Fibroblast of skin of right biceps (primary cell): ENCODE data around the gene FAM170B.
A peak's percentile ranks its signal among the peaks of the same experiment; 100 is the strongest.

Source experiments
- DNase-seq: peaks from one replicate; pipeline ENCODE4 v3.0.0-alpha.2; 2013

Gene FAM170B

DNA sequence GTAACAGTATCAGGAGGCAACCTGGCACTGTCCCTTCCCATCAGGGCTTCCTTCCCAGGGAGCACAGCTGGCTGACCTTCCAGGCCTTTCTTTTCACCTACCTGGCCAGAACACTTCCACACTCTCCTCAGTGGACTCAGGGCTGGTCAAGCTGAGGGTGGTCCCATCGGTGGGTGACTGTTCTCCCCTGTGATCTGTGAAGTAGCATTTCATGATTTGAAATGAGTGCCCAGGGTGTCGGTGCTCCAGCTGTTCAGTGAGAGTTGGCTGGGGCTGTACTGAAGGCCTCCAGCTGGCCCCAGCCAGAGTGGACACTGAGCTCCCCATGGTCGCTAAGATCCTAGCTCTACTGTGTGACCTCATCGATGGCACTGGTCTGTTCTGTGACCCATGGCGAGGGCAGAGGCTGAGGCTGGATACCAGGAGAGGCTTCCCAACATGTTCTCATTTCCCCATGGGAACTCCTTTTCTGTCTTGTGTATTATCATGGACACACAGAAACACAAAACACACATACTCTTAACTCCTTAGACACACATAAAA is at the start of gene FAM170B:
TSS of gene FAM170B (minus strand) at position 316 of the 543 bp plus-strand sequence. CDS start at position 213, 103 bp downstream.
- DNase-seq: no peak

DNA sequence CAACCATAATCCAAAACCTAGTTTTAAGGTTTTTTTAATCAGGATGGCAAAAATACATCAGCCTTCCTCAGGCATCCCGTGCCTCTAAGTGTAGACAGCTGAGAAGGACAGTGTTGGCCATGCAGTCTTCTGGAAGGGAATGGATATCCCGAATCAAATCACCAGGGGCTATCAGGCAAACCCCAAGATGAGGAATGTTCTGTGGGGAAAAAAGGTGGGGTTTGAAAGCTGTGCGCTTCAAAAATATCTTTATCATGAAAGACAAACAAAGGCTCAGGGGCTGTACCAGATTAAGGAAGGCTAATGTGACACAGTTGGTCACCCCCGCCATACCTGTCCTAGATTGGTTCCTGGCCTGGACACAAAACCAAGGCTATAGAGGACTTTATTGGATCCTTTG is 49.0 kb upstream of the FAM170B start:
- DNase-seq: no peak

DNA sequence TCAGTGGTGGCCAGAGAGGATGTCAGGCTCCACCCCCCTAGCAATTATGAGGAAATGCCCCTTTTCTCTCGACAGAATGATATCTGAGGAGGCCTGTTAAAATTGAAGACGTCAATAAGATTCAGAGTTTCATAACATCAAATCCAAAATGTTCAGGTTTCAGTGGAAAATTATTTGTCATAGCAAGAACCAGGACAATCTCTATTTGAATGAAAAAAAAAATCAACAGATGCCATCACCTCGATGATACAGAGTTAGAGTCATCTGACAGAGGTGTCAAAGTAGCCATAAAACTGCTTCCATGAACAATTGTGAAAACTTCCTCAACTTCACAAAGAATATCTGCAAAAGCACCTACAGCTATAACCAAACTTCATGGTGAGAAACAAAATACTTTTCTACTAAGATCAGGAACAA is 46.6 kb upstream of the FAM170B start:
- DNase-seq: no peak

DNA sequence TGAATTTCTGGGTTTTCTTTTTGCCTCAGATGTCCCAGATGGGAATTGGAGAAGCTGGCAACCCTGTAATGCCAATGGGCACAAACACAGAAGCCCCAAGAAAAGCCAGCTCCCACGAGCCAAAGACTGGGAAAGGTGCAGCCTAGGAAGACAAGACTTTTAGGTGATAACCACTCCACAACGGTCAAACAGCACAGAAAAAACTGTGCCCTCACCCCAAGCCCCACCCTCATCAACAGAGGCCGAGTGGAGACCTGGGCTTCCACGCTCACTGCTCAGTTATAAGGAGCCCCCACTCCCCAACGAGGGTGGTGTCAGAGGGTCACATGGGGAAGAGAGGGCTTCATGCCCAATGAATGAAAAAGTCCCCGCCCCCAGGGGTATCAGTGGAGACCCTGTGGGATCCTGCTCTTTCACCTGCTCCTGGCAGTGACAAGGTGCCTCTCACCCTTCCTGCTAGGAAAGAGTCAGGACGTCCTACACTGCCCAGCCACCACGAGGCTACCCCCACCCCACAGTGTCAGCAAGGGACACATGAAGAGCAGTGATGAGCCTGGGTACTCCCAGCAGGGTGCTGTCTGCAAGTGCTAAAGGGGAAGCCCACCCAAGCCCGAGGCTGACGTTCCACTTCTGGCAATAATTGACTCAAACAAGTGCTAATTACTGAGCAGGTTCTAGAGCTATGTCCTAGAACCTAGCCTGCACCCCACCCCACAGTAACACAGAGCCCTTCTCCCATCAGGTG is 46.0 kb upstream of the FAM170B start:
- no peak for DNase-seq

DNA sequence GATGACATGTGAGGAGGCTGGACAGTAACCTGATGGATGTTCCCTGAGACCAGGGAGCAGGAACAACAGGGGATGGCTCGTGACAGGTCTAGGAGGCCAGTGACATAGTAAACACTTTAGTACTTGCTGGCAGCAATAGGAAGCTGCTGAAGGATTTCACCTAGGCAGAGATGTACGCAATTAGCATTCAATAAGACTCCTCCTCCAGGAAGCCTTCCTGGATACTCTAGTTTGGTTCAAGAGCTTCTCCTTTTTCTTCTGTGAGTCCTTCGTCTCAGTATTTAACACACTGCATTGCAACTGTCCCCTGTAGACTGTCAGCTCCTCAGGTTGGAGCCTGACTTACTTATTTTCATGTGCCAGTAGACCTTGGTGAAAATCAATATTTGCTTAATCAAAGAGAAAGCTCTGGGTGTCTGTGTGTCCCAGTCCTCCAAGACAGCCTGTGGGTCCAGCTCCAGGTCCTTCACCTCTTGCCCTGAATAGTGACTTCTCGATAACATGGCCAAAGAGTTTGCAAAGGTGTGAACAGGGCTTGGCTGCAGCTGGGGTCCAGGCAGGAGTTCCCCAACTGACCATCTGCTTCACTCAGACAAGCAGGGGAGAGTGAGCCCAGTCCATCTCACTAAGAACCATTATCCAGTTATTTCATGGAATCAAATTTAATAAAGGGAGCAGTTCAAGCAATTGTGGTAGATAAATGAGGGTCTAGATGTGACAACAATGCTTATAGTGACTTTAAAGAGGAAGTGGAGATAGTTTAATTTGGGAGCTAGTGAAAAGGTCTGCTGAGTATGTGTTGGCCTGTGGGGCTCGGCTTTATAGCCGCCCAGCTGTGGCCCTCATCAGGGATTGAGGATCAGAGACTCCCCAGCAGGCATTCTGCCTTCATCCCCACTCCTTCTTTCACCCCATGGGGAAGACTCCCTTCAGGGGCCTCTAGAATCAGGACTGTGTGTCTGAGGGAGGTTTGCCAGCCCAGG is 45.0 kb upstream of the FAM170B start:
- DNase-seq: no peak

DNA sequence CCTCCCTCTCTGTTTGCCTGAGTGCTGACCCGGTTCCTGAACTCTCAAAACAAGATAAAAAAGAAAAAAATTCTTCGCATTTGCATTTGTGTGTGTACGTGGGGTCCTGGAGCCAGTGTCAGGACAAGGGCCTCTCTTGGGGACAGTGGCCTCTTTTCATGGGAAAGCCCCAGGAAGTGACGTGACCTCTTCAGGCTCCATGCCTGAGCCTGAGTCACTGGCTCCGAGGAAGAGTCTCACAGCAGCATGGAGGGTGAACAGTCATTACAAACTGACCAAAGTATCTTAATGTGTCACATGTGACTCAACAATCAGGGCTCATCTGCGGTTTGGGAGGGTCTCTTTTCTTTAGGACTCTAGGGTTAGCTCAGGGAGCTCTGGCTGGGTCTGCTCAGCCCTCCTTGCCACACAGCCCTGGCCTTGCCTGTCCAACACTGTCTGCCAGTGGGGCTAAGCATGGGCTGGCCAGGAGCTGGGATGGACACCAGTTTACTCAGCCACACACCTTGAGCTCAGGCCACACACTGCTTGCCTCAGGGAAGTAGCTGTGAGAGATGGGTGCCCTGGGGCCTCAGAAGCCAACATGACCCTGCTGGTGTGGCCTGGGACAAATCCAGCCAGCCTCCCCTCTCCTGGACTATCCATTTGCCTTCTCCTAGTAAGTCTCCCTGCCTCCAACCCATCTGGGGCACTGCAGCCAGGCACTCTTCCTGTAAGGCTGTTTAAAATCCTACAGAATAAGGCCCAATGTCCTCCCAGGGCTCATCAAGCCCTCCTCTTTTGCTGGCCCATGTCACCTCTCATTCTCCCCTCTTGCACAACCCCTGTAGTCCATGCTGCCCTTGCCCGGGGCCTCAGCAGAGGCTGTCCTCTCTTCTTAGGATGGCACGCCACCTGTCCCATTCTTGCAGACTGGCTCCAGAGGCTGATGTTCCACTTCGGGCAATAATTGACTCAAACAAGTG is 43.9 kb upstream of the FAM170B start:
- DNase-seq: peak; percentile 94

DNA sequence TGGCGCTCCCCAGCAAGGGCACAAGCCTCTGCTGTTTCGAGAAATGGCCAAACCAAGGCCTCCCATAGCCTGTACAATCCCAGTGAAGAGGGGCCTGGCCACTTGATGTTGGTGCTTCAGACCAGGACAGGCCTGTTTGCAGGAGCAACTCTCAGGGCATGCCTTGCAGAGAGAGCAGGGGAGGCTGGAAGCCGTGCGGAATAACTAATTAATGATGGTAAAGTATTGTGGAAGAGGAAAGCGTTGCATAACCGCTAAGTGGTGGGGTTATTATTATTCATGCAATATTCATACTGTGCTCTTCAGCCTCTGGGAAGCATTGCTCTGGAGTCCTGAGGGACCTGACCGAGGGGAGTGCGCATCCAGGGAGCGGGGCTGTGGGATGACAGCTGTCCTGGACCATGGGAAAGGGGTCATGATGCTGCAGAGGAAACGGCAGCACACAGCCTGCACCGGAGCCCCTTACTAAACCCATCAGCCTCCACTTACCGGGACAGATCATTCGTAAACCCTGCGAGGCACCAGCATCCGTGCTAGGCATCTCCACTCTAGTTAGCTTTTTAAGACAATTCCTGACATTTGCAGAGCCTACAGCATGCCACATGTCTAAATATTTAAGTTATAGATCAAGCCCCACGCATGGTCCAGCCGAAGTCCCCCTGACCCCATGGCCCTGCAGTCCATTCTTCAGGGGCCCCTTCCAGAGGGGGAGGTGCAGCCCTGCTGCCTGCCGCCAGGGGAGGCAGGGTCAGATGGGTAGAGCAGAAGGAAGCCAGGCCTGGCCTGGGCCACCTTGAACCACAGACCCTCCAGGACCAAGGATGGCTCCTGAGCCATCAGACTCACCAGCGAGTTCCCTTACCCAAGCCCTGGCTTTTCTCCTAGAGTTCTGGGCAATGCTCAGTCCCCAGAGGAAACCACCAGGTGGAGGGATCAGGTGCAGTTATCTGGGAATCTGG is 42.8 kb upstream of the FAM170B start:
- DNase-seq: no peak

DNA sequence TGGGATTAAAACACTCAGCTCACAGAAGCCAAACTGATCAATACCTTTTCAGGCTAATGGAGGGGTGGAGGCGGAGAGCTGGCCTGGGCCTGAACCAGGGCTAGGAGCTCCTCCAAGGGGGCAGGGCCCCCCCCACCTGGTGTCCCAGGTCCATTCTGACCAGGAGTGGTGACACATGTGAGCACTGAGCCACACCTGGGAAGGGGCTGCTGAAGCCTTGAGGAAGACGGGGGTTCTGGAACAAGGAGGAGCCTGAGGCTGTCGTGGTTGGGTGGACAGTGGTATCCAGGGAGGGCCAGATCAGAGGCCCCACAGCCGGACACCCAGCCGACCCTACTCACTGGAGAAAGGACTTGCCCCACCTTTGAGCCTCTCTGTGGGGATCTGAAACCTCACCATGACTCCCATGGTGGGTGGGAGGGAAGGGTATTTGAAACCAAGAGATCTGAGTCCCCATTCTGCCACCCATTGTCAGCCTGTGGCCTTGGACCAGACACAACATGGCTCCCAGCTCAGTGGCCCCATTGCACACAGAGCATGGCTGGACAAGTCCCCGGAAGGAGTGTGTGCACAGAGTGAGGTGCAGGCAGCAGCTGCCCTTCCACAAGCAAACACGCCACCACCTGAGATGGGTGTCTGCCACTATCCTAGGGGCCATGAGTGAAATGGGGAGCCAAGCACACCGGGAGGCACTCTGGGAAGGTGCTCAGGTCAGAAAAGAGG is 41.9 kb upstream of the FAM170B start:
- no peak for DNase-seq

DNA sequence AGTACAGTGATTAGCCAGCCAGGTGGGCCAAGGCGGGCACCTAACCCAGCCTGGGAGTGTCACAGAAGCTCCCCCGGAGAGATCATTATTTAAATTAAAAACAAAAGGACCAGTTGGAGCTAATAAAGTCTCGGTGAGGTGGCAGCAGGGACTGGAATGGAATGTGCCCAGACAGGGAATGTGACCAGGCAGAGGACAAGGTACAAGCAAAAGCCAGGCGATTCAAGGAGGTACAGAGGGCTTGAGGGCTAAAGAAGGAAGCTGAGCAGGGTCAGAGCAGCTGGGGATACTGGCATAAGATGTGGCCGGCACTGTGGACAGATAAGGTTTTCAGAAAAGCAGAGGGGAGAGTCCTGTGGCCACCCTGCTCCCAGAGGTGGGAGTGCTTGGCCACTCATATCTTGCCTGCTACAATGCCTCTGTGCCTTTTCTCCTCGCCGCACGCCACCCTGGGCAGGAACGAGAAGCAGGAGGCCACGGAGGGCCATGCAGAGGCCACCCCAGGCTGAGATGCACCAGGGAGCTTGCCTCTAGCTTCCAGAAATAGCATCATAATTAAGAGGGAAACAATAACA is 41.2 kb upstream of the FAM170B start:
- no peak for DNase-seq

DNA sequence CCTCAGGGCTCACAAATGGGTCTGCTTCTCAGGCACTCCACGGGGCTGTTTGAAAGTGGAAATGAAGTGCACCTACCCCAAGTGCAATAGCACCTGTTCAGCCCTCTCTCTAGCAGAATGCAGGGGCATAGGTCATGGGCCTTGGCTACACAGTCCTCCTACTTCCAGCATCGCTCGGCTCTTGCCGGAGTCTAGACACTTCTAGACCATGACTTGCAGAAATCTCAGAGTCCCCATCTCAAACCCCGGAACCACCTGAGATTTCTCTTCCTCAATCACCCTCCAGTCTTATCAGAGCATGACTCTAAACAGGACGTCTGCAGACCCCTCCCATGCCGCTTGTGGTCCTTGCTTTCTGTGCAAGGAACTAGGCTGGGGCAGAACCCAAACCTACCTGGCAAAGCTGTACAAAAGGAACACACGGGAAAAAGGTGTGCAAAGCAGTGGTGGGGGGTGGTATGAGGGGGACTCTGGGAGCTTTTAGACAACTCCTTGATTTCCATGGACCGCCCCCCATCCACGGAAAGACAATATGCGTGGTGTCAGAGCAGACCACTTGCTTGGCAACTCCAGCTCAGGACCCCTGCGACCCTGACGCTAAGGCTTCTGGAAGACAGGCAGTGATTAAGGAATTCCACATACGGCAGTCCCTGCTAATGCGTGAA is 40.6 kb upstream of the FAM170B start:
- no peak for DNase-seq

DNA sequence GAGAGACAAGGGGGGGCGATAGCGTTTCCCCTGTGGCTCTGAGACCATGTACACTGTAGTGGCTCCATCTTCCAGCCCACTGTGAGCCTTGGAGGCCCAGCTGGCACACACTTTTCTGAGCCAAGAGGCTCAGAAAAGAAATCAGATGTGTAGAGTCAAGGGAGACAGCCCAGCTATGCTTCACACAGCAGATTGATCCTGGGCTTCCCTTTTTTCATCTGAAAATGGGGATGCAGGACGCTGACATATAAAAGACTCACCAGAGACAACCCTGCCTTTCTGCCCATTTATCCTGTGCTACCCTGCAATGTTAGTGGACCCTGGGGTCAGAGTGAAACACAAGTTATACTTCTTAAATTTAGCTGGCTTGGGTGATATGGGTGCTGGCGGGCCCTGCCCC is 40.0 kb upstream of the FAM170B start:
- no peak for DNase-seq

DNA sequence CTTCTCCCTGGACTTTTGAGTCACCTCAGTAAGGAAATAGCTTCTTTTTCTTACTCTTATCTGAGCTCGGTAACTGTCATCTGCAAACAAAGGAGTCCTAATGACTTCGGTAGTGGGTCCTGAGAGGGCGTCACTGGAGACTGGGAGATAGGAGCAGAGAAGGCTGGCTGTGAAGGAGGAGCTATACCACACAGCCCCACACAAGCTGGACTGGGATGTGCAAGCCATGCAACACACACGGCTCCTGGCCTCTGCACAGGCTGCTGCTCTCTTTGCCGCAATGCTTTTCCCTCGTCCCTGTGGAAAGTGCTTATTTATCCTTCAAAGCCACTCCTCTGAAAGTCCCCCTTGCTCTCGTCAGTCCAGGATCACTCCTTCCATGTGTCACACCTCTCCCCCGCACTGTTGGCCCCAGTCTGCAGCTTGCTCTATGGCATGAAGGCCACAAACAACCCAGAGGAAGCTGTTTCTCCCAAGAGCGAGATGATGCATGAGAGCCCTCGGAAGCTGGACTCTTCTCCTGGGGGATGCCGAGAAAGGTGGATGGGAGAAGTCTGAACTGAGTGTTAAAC is 39.5 kb upstream of the FAM170B start:
- DNase-seq: no peak

DNA sequence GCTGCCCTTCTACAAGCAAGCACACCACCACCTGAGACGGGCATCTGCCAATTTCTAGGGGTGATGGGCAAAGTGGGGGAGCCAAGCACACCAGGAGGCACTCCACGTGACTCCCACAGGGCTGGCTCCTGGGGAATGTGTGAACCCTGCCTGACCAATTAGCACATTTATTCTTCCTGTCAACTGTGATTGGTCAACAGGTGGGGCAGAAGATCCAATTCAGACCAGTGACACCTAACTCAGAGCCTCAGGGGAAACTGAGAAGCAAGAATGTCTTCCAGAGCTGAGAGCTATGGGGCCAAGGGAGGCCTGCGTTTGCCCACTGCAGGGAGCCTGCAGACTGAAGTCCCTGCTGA is 38.9 kb upstream of the FAM170B start:
- DNase-seq: no peak

DNA sequence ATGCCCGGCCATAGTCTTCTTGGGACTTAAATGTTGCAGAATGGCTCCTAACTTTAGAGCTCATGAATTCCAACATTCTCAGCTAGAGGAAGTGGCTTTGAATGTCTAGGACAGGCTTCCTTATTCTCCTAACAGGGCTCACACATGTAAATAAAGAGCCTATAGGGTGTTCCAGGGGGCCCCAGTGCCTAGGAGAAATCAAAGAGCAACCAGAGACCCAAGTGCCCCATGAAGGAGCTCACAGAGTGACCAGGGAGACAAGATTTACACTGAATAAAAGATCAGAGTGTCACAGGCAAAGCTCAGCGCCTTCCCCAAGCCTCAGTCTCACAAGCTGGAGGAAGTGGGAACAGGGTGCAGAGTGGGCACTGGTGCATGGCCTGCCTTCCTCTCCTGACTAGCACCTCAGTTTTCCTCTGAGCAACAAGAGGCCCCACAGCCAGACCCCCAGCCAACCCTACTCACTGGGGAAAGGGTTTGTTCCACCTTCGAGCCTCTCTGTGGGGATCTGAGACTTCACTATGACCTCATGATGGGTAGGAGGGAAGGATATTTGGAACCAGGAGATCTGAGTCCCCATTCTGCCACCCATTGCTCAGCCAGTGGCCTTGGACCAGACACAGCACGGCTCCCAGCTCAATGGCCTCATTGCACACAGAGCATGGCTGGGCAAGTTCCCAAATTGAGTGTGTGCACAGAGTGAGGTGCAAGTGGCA is 38.4 kb upstream of the FAM170B start:
- no peak for DNase-seq

DNA sequence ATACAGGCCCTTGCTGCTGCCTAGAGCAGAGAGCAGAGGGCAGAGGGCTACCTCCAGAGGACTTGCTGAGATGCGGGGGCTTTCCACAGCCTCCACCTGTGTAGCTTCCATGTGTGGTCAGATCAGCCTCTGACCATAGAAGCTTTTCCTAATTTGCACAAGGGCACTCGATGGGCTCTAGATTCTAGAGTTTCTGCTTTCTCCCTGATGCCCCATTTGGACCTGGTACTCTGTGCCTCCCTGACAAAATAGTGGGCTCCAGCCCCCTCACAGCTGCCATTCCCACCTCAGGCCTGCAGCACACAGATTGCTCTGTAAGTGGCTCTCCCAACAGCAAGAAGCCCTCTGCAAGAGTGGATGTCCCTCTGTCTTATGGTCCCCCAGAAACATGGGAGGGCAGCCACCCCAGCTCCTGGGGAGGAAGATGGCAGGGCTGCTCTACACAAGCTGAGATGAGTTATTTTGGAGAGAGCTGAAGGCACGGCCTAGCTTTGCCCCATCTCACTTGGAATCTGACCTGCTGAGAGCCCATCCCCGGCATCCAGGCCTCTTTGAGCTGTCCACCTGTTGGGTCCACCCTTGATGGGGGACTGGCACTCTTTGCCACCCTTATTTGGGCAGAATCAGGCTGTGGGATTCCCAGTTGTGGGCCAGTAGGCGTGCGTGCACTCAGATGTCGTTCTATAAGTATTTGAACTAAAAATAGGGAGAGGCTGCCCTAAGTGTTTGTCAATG is 37.7 kb upstream of the FAM170B start:
- DNase-seq: no peak

DNA sequence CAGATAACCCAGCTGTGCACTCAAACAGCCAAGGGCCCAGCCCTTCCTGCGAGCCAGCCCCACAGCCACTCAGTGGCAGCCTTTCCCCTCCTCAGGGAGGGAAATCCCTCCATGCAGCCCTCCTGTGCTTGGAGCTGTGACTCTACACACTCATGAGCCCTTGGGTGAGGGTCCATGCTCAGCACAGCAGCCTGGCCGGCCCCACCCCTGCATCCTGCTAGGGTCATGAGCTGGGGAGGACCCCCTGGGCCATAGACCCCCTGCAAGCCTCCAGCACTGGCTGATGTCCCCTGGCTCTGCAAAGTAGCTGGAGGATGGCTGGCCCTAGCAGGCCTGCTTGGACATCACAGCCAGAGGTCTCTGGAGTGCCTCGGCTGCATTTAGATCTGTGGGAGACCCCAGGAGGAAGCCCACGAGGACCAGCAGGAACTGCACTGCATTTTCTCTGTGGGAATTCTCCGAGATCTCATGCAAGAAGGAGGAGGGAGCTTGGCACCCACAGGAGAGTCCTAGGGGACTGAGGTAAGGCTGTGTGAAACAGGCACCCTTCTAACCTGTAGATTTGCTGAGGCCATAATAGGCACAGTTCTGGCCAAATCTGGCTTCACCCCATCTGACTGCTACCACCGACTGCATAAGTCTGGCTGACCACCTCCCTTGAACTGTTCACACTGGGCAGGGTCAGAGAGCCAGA is 37.0 kb upstream of the FAM170B start:
- DNase-seq: no peak

DNA sequence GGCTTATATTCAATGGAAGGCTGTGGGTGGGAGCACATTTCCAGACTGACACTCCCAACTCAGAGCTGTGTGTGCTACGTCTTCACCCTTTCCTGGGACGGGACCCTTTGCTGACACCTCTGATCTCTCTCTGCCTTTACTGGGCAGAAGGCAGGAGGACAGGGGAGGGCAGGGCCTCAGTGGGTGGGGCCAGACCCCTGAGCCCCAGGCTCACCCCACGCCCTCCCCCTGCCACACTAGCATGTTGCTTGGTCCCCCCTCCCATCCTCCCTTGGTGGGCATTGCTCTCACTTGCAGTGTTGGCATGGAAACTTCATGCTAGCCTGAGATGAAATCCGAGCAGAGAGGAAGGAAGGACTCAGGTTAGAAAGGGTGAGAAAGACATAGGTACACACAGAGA is 36.0 kb upstream of the FAM170B start:
- DNase-seq: no peak
